Endothelial cell of umbilical vein (primary cell): Measurements from ENCODE around the gene SLC38A2. TPM values are rescaled to one million over a fixed set of nuclear protein-coding genes. Genes with fewer than 3 reads are reported as not detected.

Experiments
- BruUV-seq: library from RNA; stranded (reverse); fragments of 400-500 nt; replicated peaks from 2 replicates; lab custom pipeline; 2021; lab: Mats Ljungman, UMichigan
- CTCF ChIA-PET: fragments of 300-600, 350-600 bp; sonication (Branson Sonifier 250); formaldehyde crosslinking; loops from one replicate; lab custom pipeline; 2021; ENCODE audit warnings: antibody characterized with exemption, inconsistent platforms; lab: Charles Lee
- POLR2A ChIA-PET: fragments of 300-600, 350-600 bp; sonication (Branson Sonifier 250); formaldehyde crosslinking; loops from one replicate; lab custom pipeline; 2021; ENCODE audit warnings: antibody characterized with exemption, inconsistent platforms; lab: Charles Lee
- DNase-seq: peaks from one replicate; pipeline ENCODE4 v3.0.0-alpha.2; 2011; ENCODE audit warnings: low read depth, low spot score
- FAIRE-seq: peaks from 2 replicates; lab custom pipeline; 2011; peaks lifted over from hg19 to GRCh38; lab: Jason Lieb, UNC
- H2AFZ ChIP-seq: 2 replicates; pipeline ENCODE4 v1.6.0; 2012; ENCODE audit warnings: low read depth, low read length, control low read depth, inconsistent platforms
- H3K27ac ChIP-seq: 2 replicates; pipeline ENCODE4 v1.5.1; 2011; ENCODE audit warnings: low read depth, mild to moderate bottlenecking, control low read depth, low read length, moderate library complexity; ENCODE audit not compliant: insufficient read depth
- H3K27me3 ChIP-seq, 2 experiments: 2 replicates each; pipeline versions ENCODE4 v1.6.0 to v1.6.1; 2011; ENCODE audit warnings: low read length in 2 of 2, mixed read lengths in 1 of 2; ENCODE audit not compliant: control insufficient read depth in 2 of 2, insufficient read depth in 2 of 2
- H3K36me3 ChIP-seq, 2 experiments: 2 replicates in 1 of 2; 3 replicates in 1 of 2; pipeline ENCODE4 v1.5.1; 2011; ENCODE audit warnings: low read length in 2 of 2, mild to moderate bottlenecking in 1 of 2, moderate library complexity in 1 of 2; ENCODE audit not compliant: control insufficient read depth in 2 of 2, insufficient read depth in 2 of 2; ENCODE audit errors: extremely low read depth in 1 of 2
- H3K4me1 ChIP-seq: 3 replicates; pipeline ENCODE4 v1.5.1; 2011; ENCODE audit warnings: mild to moderate bottlenecking, low read length; ENCODE audit not compliant: control insufficient read depth, insufficient read depth; ENCODE audit errors: extremely low read depth
- H3K4me2 ChIP-seq: 2 replicates; pipeline ENCODE4 v1.6.1; 2011; ENCODE audit warnings: low read length, control low read depth, mixed read lengths; ENCODE audit not compliant: insufficient read depth
- H3K4me3 ChIP-seq, 3 experiments: fragments of 200-600 bp in 1 of 3; sonication (generic), shearing (Covaris generic) in 1 of 3; replicated peaks in 1 of 3; 2 replicates each; pipeline ENCODE4 v1.5.1; 2011 to 2016; ENCODE audit warnings: control low read depth in 3 of 3, low read length in 3 of 3, mild to moderate bottlenecking in 2 of 3, inconsistent platforms in 1 of 3, low read depth in 1 of 3, moderate library complexity in 1 of 3; ENCODE audit not compliant: insufficient read depth in 1 of 3
- H3K79me2 ChIP-seq: 2 replicates; pipeline ENCODE4 v1.6.0; 2012; ENCODE audit warnings: low read length, inconsistent platforms; ENCODE audit not compliant: control insufficient read depth, insufficient read depth
- H3K9ac ChIP-seq: replicated peaks from 2 replicates; pipeline ENCODE3; 2011; ENCODE audit warnings: low read length, control low read depth; ENCODE audit not compliant: insufficient read depth; ENCODE audit errors: extremely low read depth
- H3K9me1 ChIP-seq: replicated peaks from 3 replicates; pipeline ENCODE4 v1.6.0; 2011; ENCODE audit warnings: mild to moderate bottlenecking, low read length; ENCODE audit not compliant: control insufficient read depth, insufficient read depth; ENCODE audit errors: extremely low read depth
- H3K9me3 ChIP-seq: replicated peaks from 2 replicates; pipeline ENCODE4 v1.5.1; 2012; ENCODE audit warnings: low read length, inconsistent platforms; ENCODE audit not compliant: control insufficient read depth, insufficient read depth
- H4K20me1 ChIP-seq: replicated peaks from 2 replicates; pipeline ENCODE3; 2011; ENCODE audit warnings: mild to moderate bottlenecking, low read length; ENCODE audit not compliant: control insufficient read depth, insufficient read depth; ENCODE audit errors: extremely low read depth
- EZH2 ChIP-seq: IDR thresholded peaks from 2 replicates; pipeline ENCODE4 v1.6.1; 2012; ENCODE audit warnings: borderline replicate concordance, low read depth, mild to moderate bottlenecking, moderate library complexity, low read length, inconsistent platforms; ENCODE audit not compliant: severe bottlenecking
- GATA2 ChIP-seq: IDR thresholded peaks from 2 replicates; pipeline ENCODE4 v1.7.0; 2011; ENCODE audit warnings: low read depth, mild to moderate bottlenecking, moderate library complexity, mixed read lengths, low read length; ENCODE audit not compliant: insufficient read length, insufficient read depth
- JUN ChIP-seq: IDR thresholded peaks from 2 replicates; pipeline ENCODE4 v1.6.1; 2011; ENCODE audit warnings: borderline replicate concordance, low read depth; ENCODE audit not compliant: insufficient read length, insufficient read depth
- MYC ChIP-seq: IDR thresholded peaks from one replicate; pipeline ENCODE4 v1.6.1; 2011; ENCODE audit warnings: mild to moderate bottlenecking, low read depth, low read length
- POLR2A ChIP-seq: IDR thresholded peaks from 2 replicates; pipeline ENCODE4 v1.6.1; 2012; ENCODE audit warnings: low read depth, mild to moderate bottlenecking, control low read depth, low read length
- POLR2AphosphoS5 ChIP-seq: IDR thresholded peaks from 2 replicates; pipeline ENCODE4 v1.6.1; 2012; ENCODE audit warnings: low read depth, mild to moderate bottlenecking, control low read depth, low read length, moderate library complexity; ENCODE audit not compliant: insufficient read depth
- dilution Hi-C: fragments of 300-500 bp; cut with MboI; formaldehyde crosslinking; loops from one replicate; pipeline ENCODE4 v1.15.0; 2019; ENCODE audit warnings: low sequenced_read_pairs; ENCODE audit not compliant: extremely low pct_ligation_motif_present
- intact Hi-C: fragments of 100-400 bp; cut with micrococcal nuclease; formaldehyde crosslinking; loops from one replicate; pipeline ENCODE4 v1.10.0; 2022
- polyA plus RNA-seq, 4 experiments: library from polyadenylated mRNA; depleted of rRNA in 3 of 4; stranded (reverse) in 3 of 4; unstranded in 1 of 4; fragments of >200 nt; gene quantifications; 2 replicates each; pipeline versions ENCODE4 v1.2.1 to v1.2.3, GENCODE V29; 2011 to 2012; ENCODE audit warnings: missing spikeins in 1 of 4
- total RNA-seq: library from RNA; stranded (reverse); gene quantifications from 2 replicates; pipeline ENCODE4 v1.2.3, GENCODE V29; 2021
- TF ChIP-seq, protein P1 (sequence below), 2 donors: IDR thresholded peaks; 1 replicate in 1 of 2; 2 replicates in 1 of 2; pipeline ENCODE4 v1.5.1; 2011; ENCODE audit warnings: low read length in 2 of 2, mild to moderate bottlenecking in 2 of 2, moderate library complexity in 2 of 2, control low read depth in 1 of 2, inconsistent platforms in 1 of 2, low read depth in 1 of 2; ENCODE audit not compliant: insufficient read depth in 1 of 2; ENCODE audit errors: extremely low read depth in 1 of 2
- TF ChIP-seq, protein P2 (sequence below): IDR thresholded peaks from 2 replicates; pipeline ENCODE4 v1.6.1; 2011; ENCODE audit not compliant: insufficient read depth, insufficient read length

Gene SLC38A2
- total and polyA plus RNA-seq, 2 donors (not counting 3 experiments of a cell fraction or from before 2014, with no cell fraction given), result 267 to 427 TPM

DNA sequence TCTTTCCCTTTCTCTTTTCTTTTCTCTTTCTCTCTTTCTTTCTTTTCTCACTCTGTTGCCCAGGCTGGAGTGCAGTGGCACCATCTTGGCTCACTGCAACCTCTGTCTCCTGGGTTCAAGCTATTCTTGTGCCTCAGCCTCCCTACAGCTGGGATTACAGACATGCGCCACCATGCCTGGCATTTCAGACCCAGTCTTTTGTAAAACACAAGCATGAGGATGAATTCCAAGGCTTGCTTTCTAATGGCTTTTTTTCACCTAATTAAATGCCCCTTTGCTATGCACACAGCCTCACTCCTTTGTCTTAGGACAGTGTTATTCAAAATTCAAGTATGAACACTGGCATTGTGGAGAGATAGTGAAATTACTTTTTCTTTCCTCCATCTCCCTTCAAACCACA is 6.0 kb upstream of the SLC38A2 start:
- Histone ChIP-seq H3K27ac (no peak overlapping the region), H2AFZ (no peak overlapping the region), H3K4me3 (no peak overlapping the region), H3K9me3 (no peaks in the 10 kb centered on the region), H3K4me1 (peaks cover 12% of the 10 kb centered on the region), H3K27me3 (no peaks in the 10 kb centered on the region), H3K9me1 (no peaks in the 10 kb centered on the region), H3K79me2 (no peaks in the 10 kb centered on the region), H3K4me2 (no peak overlapping the region), H4K20me1 (no peaks in the 10 kb centered on the region), H3K9ac (no peak overlapping the region), H3K36me3 (no peaks in the 10 kb centered on the region)
- intact Hi-C loops (no loop called here), dilution Hi-C loops (no loop called here)
- TF ChIP-seq EZH2 (no peak), POLR2AphosphoS5 (no peak), JUN (no peak), GATA2 (no peak), MYC (no peak), POLR2A (no peak)
- TF ChIP-seq, protein P1, sequence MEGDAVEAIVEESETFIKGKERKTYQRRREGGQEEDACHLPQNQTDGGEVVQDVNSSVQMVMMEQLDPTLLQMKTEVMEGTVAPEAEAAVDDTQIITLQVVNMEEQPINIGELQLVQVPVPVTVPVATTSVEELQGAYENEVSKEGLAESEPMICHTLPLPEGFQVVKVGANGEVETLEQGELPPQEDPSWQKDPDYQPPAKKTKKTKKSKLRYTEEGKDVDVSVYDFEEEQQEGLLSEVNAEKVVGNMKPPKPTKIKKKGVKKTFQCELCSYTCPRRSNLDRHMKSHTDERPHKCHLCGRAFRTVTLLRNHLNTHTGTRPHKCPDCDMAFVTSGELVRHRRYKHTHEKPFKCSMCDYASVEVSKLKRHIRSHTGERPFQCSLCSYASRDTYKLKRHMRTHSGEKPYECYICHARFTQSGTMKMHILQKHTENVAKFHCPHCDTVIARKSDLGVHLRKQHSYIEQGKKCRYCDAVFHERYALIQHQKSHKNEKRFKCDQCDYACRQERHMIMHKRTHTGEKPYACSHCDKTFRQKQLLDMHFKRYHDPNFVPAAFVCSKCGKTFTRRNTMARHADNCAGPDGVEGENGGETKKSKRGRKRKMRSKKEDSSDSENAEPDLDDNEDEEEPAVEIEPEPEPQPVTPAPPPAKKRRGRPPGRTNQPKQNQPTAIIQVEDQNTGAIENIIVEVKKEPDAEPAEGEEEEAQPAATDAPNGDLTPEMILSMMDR (IDR thresholded peaks at IDR 0.05; ENCODE audit: extremely low read depth in 1 of 2, insufficient read depth in 1 of 2, low read depth in 1 of 2, low read length in 2 of 2), result no peak
- TF ChIP-seq, protein P2, sequence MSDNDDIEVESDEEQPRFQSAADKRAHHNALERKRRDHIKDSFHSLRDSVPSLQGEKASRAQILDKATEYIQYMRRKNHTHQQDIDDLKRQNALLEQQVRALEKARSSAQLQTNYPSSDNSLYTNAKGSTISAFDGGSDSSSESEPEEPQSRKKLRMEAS, result no peak
- no peak for DNase-seq
- BruUV-seq, result no TSS peak
- no peak for FAIRE-seq
- POLR2A ChIA-PET, result no interaction called here
- CTCF ChIA-PET, result no interaction called here
